H7 (cell line): Measurements from ENCODE around the gene DGKB. TPM values are rescaled to one million over a fixed set of nuclear protein-coding genes. Genes with fewer than 3 reads are reported as not detected.

Experiments
- DNase-seq: peaks from one replicate; pipeline ENCODE4 v3.0.0; 2012
- H3K27me3 ChIP-seq: 2 replicates; pipeline ENCODE4 v1.6.0; 2011; ENCODE audit warnings: mild to moderate bottlenecking, low read length; ENCODE audit not compliant: control insufficient read depth, insufficient read depth
- H3K36me3 ChIP-seq: replicated peaks from 2 replicates; pipeline ENCODE4 v1.5.1; 2011; ENCODE audit warnings: low read length; ENCODE audit not compliant: control insufficient read depth, insufficient read depth
- H3K4me3 ChIP-seq: 2 replicates; pipeline ENCODE4 v1.5.1; 2011; ENCODE audit warnings: low read depth, mild to moderate bottlenecking, control low read depth, low read length, moderate library complexity; ENCODE audit not compliant: insufficient read depth
- total RNA-seq: library from RNA; depleted of rRNA; stranded (reverse); fragments of >200 nt; shearing (Covaris generic); gene quantifications from 2 replicates; pipeline ENCODE4 v1.2.3, GENCODE V29; 2014

DGKB gene
- total RNA-seq, 1 experiment from 2014 or later: 0.52 TPM

DNA sequence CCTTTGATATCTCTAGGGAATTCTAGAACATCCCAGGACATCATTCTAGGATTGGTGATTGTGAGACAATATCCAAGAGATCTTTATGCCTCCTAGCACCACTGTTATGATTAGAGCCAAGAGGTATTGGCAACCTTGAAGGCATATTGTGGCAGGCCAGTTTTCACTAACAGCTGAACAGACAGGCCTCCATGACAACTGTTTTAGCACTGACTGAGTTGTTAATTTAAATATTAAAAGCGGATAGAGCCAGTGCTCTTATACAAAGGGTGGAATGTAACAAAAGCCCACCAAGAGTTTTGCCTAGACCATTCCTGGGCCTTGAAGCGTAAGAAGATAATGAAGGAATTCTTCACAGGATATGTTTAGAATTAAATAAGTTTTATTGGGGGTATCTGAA, 131.9 kb downstream of the DGKB start:
- Histone ChIP-seq H3K4me3 (no peak overlapping the region), H3K36me3 (no peaks in the 10 kb centered on the region), H3K27me3 (no peaks in the 10 kb centered on the region)
- no peak for DNase-seq

DNA sequence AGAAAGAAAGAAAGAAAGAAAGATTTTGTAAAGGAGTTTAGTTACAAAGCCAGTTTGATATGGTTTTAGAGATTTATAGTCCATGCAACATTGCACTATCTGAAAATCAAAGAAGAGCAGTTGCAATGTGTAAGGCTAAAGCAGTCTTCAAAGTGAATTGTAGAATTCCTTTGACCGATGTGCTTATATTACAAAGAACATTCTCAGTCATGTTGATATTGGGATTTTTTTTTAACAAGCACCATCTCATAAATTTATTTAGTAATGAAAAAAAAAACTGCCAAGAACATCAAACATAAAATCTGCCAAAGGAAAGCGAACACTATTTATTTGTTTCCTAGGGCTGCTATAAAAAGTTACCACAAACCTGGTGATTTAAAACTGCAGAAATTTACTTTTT, 133.3 kb downstream of the DGKB start:
- DNase-seq: no peak
- no peaks in the 10 kb centered on the region for H3K27me3 ChIP-seq
- no peak overlapping the region for H3K4me3 ChIP-seq
- no peaks in the 10 kb centered on the region for H3K36me3 ChIP-seq

- H3K27me3 ChIP-seq: no peaks in the 10 kb centered on the region
- DNase-seq: no peak
- no peak overlapping the region for H3K4me3 ChIP-seq
- no peaks in the 10 kb centered on the region for H3K36me3 ChIP-seq
Measured at GRCh38 chr7:14767716-14768425, 134.7 kb downstream of the DGKB start.

DNA sequence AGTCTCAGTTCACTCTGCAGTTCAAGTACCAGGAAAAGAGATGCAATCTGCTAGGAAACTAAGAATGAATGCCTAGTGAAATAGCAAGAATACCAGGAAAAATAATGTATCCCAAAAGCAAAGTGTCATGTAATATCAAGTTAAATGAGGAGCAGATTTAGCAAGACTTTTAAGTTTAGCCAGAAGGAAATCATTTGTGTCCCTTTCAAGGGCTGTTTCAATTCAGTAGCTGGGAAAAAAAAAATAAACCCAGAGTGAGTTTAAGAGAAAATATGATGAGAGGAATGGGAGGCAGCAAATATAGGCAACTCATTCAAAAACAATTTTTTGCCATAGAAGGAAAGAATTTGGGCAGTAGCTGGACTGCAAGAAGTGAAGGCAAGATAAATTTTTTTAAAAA, 135.8 kb downstream of the DGKB start:
- DNase-seq: no peak

DNA sequence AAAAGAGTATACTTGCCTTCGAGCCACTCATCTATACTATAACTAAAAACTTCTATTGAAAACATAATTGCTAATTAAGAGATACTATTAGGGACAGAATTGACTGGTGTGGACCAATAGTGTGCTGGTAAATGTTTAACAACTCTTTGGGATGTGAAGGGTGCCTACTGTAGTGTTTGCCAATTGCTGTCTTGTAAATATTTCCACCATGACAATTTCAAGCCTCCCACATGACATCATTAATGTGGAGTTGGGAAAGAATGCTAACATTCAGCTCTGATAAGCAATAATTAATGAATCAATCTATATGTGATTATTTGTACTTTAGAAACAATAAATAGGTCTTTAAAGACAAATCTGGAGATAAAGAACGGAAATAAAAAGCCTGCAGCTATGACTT, 136.8 kb downstream of the DGKB start:
- no peak for DNase-seq
- no peak overlapping the region for H3K4me3 ChIP-seq
- H3K36me3 ChIP-seq: no peaks in the 10 kb centered on the region
- H3K27me3 ChIP-seq: no peaks in the 10 kb centered on the region

More for the DNA sequence above, 135.8 kb downstream of the DGKB start:
- Histone ChIP-seq H3K27me3 (no peaks in the 10 kb centered on the region), H3K4me3 (no peak overlapping the region), H3K36me3 (no peaks in the 10 kb centered on the region)

DNA sequence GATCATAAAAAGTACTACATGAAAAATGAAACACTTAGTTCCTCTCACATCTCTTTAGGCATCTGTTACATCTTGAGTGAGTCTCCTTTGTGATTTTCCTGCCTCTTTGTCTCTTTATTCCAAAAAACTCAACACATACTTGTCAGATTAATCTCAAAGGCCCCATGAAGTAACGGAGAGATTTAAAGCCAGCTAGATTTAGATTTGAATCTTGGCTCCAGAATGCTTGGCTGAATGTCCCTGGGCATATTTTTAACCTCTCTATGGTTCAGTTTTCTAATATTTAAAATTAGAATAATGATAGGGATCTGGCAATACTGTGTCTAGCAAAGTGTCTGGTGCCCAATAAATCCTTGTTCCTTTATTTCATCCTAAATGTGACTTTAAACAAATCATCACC, 140.0 kb downstream of the DGKB start:
- no peak overlapping the region for H3K4me3 ChIP-seq
- H3K36me3 ChIP-seq: no peaks in the 10 kb centered on the region; the same call in 1 of the 2 replicates

GRCh38 chr7:14761510-14762296, 140.8 kb downstream of the DGKB start:
- no peak for DNase-seq
- no peak overlapping the region for H3K4me3 ChIP-seq
- H3K27me3 ChIP-seq: no peaks in the 10 kb centered on the region
- H3K36me3 ChIP-seq: no peaks in the 10 kb centered on the region; the same call in 1 of the 2 replicates

More for the DNA sequence above, 140.0 kb downstream of the DGKB start:
- H3K27me3 ChIP-seq: no peaks in the 10 kb centered on the region
- DNase-seq: no peak

GRCh38 chr7:14760730-14761478, 141.6 kb downstream of the DGKB start:
- no peak for DNase-seq
- Histone ChIP-seq H3K27me3 (no peaks in the 10 kb centered on the region), H3K36me3 (no peaks in the 10 kb centered on the region; the same call in 1 of the 2 replicates), H3K4me3 (no peak overlapping the region)

- no peaks in the 10 kb centered on the region; the same call in 1 of the 2 replicates for H3K36me3 ChIP-seq
- no peaks in the 10 kb centered on the region for H3K27me3 ChIP-seq
- no peak overlapping the region for H3K4me3 ChIP-seq
- no peak for DNase-seq
Measured at GRCh38 chr7:14759785-14760184, 142.8 kb downstream of the DGKB start.

DNA sequence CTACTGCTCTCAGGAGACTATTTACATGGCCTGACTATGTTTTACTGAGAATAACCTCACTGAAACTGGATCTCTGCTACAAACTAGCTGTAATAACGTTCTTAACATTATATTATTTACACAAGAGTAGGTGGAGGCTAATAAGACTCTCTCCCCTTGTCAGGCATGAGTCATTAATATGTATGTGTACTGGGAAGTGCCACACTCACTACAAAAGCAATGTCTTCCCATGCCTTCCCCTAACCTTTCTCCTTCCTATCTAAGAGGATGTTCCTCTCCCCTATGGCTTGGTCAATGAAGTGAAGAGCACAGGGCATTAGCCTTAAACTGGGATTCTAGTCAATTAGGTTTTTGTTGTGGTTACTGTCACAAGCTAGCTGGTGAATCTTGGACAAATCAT, 147.9 kb downstream of the DGKB start:
- Histone ChIP-seq H3K4me3 (no peak overlapping the region), H3K36me3 (no peaks in the 10 kb centered on the region; the same call in 1 of the 2 replicates)
- no peak for DNase-seq

DNA sequence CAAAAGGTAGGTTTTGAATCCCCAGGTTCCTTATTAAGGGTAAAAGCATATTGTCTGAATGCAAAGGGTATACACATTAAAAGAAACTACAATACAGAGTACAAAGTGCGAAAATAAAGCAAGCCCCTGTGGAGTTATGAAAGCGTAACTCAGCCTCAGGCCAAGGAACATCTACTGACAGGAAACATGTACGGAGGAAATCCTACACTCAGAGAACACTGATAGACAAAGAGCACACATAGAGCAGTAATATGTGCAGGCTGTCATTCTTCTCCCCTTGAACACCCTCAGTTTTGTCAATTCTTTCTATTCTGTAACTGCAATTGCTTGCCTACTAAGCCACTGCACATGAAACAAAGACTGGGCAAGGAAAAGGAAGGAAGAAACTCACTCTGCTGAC, 150.2 kb downstream of the DGKB start:
- Histone ChIP-seq H3K4me3 (no peak overlapping the region), H3K27me3 (no peaks in the 10 kb centered on the region), H3K36me3 (no peaks in the 10 kb centered on the region)
- no peak for DNase-seq

More for the DNA sequence above, 147.9 kb downstream of the DGKB start:
- H3K27me3 ChIP-seq: no peaks in the 10 kb centered on the region

DNA sequence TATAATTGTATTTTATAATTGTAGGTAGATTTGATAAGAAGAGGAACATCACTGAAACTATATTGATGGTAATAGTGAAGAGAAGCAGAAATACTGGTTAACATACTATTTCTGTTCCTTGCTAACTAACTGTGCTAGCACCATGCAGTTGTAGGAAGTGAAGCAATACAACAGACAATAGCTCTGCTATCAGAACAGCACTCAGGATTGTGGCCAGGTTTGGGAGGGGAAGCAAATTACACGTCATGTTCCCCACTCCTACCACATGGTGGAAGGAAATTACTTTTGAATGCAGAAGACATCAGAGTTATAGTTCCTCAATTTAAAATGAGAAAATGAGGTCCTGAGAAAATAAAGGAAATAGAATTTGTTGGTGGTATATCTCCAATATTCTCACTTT, 151.1 kb downstream of the DGKB start:
- no peak for DNase-seq
- Histone ChIP-seq H3K4me3 (no peak overlapping the region), H3K36me3 (no peaks in the 10 kb centered on the region), H3K27me3 (no peaks in the 10 kb centered on the region)

DNA sequence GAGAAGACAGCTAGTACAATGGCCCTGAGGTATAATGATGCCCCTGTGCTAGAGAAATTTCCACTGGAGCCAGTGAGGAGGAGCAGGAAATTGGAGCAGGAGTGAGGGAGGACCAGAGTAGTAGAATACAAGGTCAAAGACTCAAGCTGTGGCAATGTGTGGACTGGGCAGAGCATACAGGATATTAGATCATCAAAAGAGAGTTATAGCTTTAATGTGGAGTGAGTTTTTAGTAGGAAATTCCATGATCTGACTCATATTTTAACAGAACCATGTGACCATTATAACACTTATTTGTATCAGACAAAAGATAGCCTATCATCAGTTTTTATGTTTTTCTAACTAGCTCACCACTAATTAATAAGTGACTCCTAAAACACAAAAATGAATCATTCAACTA, 154.1 kb downstream of the DGKB start:
- H3K4me3 ChIP-seq: no peak overlapping the region
- no peak for DNase-seq
- H3K36me3 ChIP-seq: no peaks in the 10 kb centered on the region
- H3K27me3 ChIP-seq: no peaks in the 10 kb centered on the region

GRCh38 chr7:14747701-14748100, 154.8 kb downstream of the DGKB start:
- Histone ChIP-seq H3K27me3 (no peaks in the 10 kb centered on the region), H3K36me3 (no peaks in the 10 kb centered on the region), H3K4me3 (no peak overlapping the region)
- DNase-seq: no peak
